ENCODE data around the gene GATAD2B.
"Not testable (repeated sequence)": the region's sequence is repeated elsewhere in the genome, so short reads cannot be mapped to it uniquely, and the experiment has no call there.

Gene GATAD2B

GRCh38 chr1:153932156-153933131 is 9.7 kb upstream of the GATAD2B start:
- FAIRE-seq (no peak), DNase-seq (ENCODE audit: insufficient read length, low spot score) (no peak)

GRCh38 chr1:153929981-153930948 is 7.5 kb upstream of the GATAD2B start:
- DNase-seq (ENCODE audit: insufficient read length, low spot score) (no peak), FAIRE-seq (no peak)

GRCh38 chr1:153929426-153929825 is 6.7 kb upstream of the GATAD2B start:
- no peak for DNase-seq (ENCODE audit: insufficient read length, low spot score)
- no peak for FAIRE-seq

- FAIRE-seq (no peak), DNase-seq (ENCODE audit: insufficient read length, low spot score) (no peak)
Observed at GRCh38 chr1:153928791-153929341, 6.1 kb upstream of the GATAD2B start.

- no peak for DNase-seq (ENCODE audit: insufficient read length, low spot score)
- no peak for FAIRE-seq
Observed at GRCh38 chr1:153928245-153928644, 5.5 kb upstream of the GATAD2B start.

- no peak for DNase-seq (ENCODE audit: insufficient read length, low spot score)
- FAIRE-seq, result no peak
Observed at GRCh38 chr1:153926405-153926804, 3.6 kb upstream of the GATAD2B start.

GRCh38 chr1:153922076-153922971 is 448 bp downstream of the GATAD2B start:
- peak; percentile 34 for DNase-seq (ENCODE audit: insufficient read length, low spot score)
- FAIRE-seq, result no peak

- FAIRE-seq (no peak), DNase-seq (ENCODE audit: insufficient read length, low spot score) (no peak)
Observed at GRCh38 chr1:153921803-153922075, 1.0 kb downstream of the GATAD2B start.

- FAIRE-seq, result peak; percentile 11
Observed at GRCh38 chr1:153921080-153921802, 1.5 kb downstream of the GATAD2B start.

GRCh38 chr1:153919876-153920852 is 2.6 kb downstream of the GATAD2B start:
- FAIRE-seq, result peak; percentile 26
- DNase-seq (ENCODE audit: insufficient read length, low spot score), result no peak

More at GRCh38 chr1:153921080-153921802, 1.5 kb downstream of the GATAD2B start:
- no peak for DNase-seq (ENCODE audit: insufficient read length, low spot score)

GRCh38 chr1:153916297-153916696 is 6.5 kb downstream of the GATAD2B start:
- FAIRE-seq (no peak), DNase-seq (ENCODE audit: insufficient read length, low spot score) (no peak)

GRCh38 chr1:153912349-153912748 is 10.4 kb downstream of the GATAD2B start:
- no peak for DNase-seq (ENCODE audit: insufficient read length, low spot score)
- FAIRE-seq, result no peak

GRCh38 chr1:153910560-153910959 is 12.2 kb downstream of the GATAD2B start:
- DNase-seq (ENCODE audit: insufficient read length, low spot score); FAIRE-seq: not testable (repeated sequence)

GRCh38 chr1:153908071-153908470 is 14.7 kb downstream of the GATAD2B start:
- no peak for DNase-seq (ENCODE audit: insufficient read length, low spot score)
- FAIRE-seq, result no peak

- no peak for FAIRE-seq
- no peak for DNase-seq (ENCODE audit: insufficient read length, low spot score)
Observed at GRCh38 chr1:153907134-153907533, 15.6 kb downstream of the GATAD2B start.

- no peak for FAIRE-seq
- DNase-seq (ENCODE audit: insufficient read length, low spot score), result no peak
Observed at GRCh38 chr1:153906396-153906795, 16.4 kb downstream of the GATAD2B start.

GRCh38 chr1:153905908-153906307 is 16.9 kb downstream of the GATAD2B start:
- not testable (repeated sequence) for DNase-seq (ENCODE audit: insufficient read length, low spot score); FAIRE-seq

- FAIRE-seq (no peak), DNase-seq (ENCODE audit: insufficient read length, low spot score) (no peak)
Observed at GRCh38 chr1:153903841-153904455, 18.8 kb downstream of the GATAD2B start.

All from GM19239 (cell line).